K562 (cell line): Measurements from ENCODE around the gene MXI1. TPM values are rescaled to one million over a fixed set of nuclear protein-coding genes. Genes with fewer than 3 reads are reported as not detected.

Experiments used
- CBFA2T3 ChIP-seq: fragments of 450-650 bp; IDR thresholded peaks from 2 replicates; pipeline ENCODE4 v1.6.1; 2017
- CREB3L1 ChIP-seq: fragments of 450-650 bp; IDR thresholded peaks from 2 replicates; pipeline ENCODE4 v1.6.1; 2014; ENCODE audit warnings: low read depth, mild to moderate bottlenecking, moderate library complexity, borderline replicate concordance
- EP300 ChIP-seq: IDR thresholded peaks from 2 replicates; pipeline ENCODE4 v1.6.1; 2012; ENCODE audit warnings: low read length, improper control_type of control experiment
- HEY1 ChIP-seq: fragments of 250-450 bp; sonication (Bioruptor Pico); IDR thresholded peaks from 2 replicates; pipeline ENCODE4 v1.5.0; 2020; ENCODE audit warnings: mild to moderate bottlenecking, moderate library complexity, borderline replicate concordance
- HMBOX1 ChIP-seq: sonication (generic); IDR thresholded peaks from 2 replicates; pipeline ENCODE4 v1.6.1; 2016
- HOMEZ ChIP-seq: fragments of 250-450 bp; sonication (Bioruptor Pico); IDR thresholded peaks from 2 replicates; pipeline ENCODE4 v1.4.0; 2020; ENCODE audit warnings: mild to moderate bottlenecking, moderate library complexity
- MEF2A ChIP-seq: IDR thresholded peaks from 2 replicates; pipeline ENCODE4 v1.6.1; 2011; ENCODE audit warnings: low read depth, mild to moderate bottlenecking, low read length, moderate library complexity; ENCODE audit not compliant: control insufficient read depth
- MTF1 ChIP-seq: fragments of 250-450 bp; sonication (Bioruptor Pico); IDR thresholded peaks from 2 replicates; pipeline ENCODE4 v1.9.0; 2021; ENCODE audit warnings: moderate library complexity, mild to moderate bottlenecking, inconsistent platforms, borderline replicate concordance
- NCOR1 ChIP-seq: fragments of 450-650 bp; IDR thresholded peaks from 2 replicates; pipeline ENCODE4 v1.6.1; 2016; ENCODE audit warnings: mild to moderate bottlenecking, moderate library complexity
- NFIC ChIP-seq: fragments of 450-650 bp; IDR thresholded peaks from 2 replicates; pipeline ENCODE4 v1.6.1; 2017; ENCODE audit warnings: mild to moderate bottlenecking, inconsistent platforms
- PML ChIP-seq: IDR thresholded peaks from 2 replicates; pipeline ENCODE4 v1.6.1; 2012; ENCODE audit warnings: low read length, inconsistent platforms
- POLR2AphosphoS2 ChIP-seq: IDR thresholded peaks from 2 replicates; pipeline ENCODE4 v1.6.1; 2012; ENCODE audit warnings: low read length, improper control_type of control experiment
- RCOR1 ChIP-seq, 2 experiments: IDR thresholded peaks; 2 replicates each; pipeline ENCODE4 v1.6.1; 2012; ENCODE audit warnings: low read depth in 2 of 2, low read length in 2 of 2, borderline replicate concordance in 1 of 2, improper control_type of control experiment in 1 of 2
- SMARCA4 ChIP-seq: fragments of 450-650 bp; IDR thresholded peaks from 2 replicates; pipeline ENCODE4 v1.6.1; 2016
- STAT5A ChIP-seq: IDR thresholded peaks from 2 replicates; pipeline ENCODE4 v1.6.1; 2012; ENCODE audit warnings: low read length, inconsistent platforms, borderline replicate concordance
- TAL1 ChIP-seq: fragments of 450-650 bp; IDR thresholded peaks from 2 replicates; pipeline ENCODE4 v1.6.1; 2016; ENCODE audit warnings: mild to moderate bottlenecking
- TCF3 ChIP-seq: sonication (generic); formaldehyde crosslinking; IDR thresholded peaks from 2 replicates; pipeline ENCODE4 v1.4.0; 2020; ENCODE audit warnings: mild to moderate bottlenecking, missing genetic modification reagents
- TCF7 ChIP-seq: sonication (generic); IDR thresholded peaks from 2 replicates; pipeline ENCODE4 v1.6.1; 2016; ENCODE audit warnings: antibody characterized with exemption, borderline replicate concordance
- TEAD4 ChIP-seq, 2 experiments: sonication (generic) in 1 of 2; formaldehyde crosslinking in 1 of 2; IDR thresholded peaks; 2 replicates each; pipeline versions ENCODE4 v1.6.1 to v1.8.0; 2012 to 2022; ENCODE audit warnings: borderline replicate concordance in 1 of 2, inconsistent platforms in 1 of 2, low read length in 1 of 2, mild to moderate bottlenecking in 1 of 2, missing genetic modification reagents in 1 of 2
- ZEB2 ChIP-seq: fragments of 450-650 bp; IDR thresholded peaks from 2 replicates; pipeline ENCODE4 v1.6.1; 2016
- ZNF277 ChIP-seq: fragments of 250-450 bp; sonication (Bioruptor Pico); IDR thresholded peaks from 2 replicates; pipeline ENCODE4 v1.8.0; 2022; ENCODE audit warnings: inconsistent platforms, mild to moderate bottlenecking, moderate library complexity, borderline replicate concordance
- ZNF282 ChIP-seq: sonication (generic); formaldehyde crosslinking; IDR thresholded peaks from 2 replicates; pipeline ENCODE4 v1.8.1; 2023; ENCODE audit warnings: missing genetic modification reagents
- ZNF395 ChIP-seq: fragments of 200-800 bp; sonication (Bioruptor generic); IDR thresholded peaks from 2 replicates; pipeline ENCODE4 v1.6.1; 2017; ENCODE audit warnings: missing genetic modification characterization, missing compliant biosample characterization
- polyA plus RNA-seq, 8 experiments: library from polyadenylated mRNA; depleted of rRNA in 4 of 8; stranded (reverse) in 5 of 8; unstranded in 3 of 8; fragments of >200 nt; fragmentation: Nextera tagmentation in 2 of 8; fragmentation: Illumina TruSeq in 1 of 8; extraction: Ambion mirVana in 2 of 8; extraction: Trizol in 1 of 8; gene quantifications; 2 replicates each; pipeline versions ENCODE4 v1.2.1 to v1.2.3, GENCODE V29; 2011 to 2014; ENCODE audit warnings: inconsistent platforms in 1 of 8, missing spikeins in 1 of 8
- total RNA-seq, 7 experiments: library from RNA; depleted of rRNA in 6 of 7; stranded (reverse); fragments of >200 nt in 6 of 7; fragmentation: Illumina TruSeq in 2 of 7; extraction: Trizol in 2 of 7; gene quantifications; 2 replicates each; pipeline versions ENCODE4 v1.2.1 to v1.2.3, GENCODE V29; 2011 to 2021; ENCODE audit warnings: low replicate concordance in 1 of 7

The MXI1 gene
- total and polyA plus RNA-seq, 9 of the 15 experiments (the other 6 are each of a cell fraction or from before 2014, with no cell fraction given): 9.1 to 23.7 (median 14.8) TPM

GRCh38 chr10:110258542-110258941 is 51.1 kb downstream of the MXI1 start (continued):
- TF ChIP-seq TCF3 (CRISPR knock-in tag) (peak; percentile 81), NFIC (peak; percentile 55), ZNF277 (CRISPR knock-in tag) (no peak), ZNF282 (CRISPR knock-in tag) (no peak), TEAD4 (IDR thresholded peaks at IDR 0.05; ENCODE audit: low read length) (peak; percentile 90), TEAD4 (CRISPR knock-in tag; IDR thresholded peaks at IDR 0.05; ENCODE audit: borderline replicate concordance) (no peak), EP300 (peak; percentile 48; the same call in 1 of the 2 replicates), HEY1 (CRISPR knock-in tag) (no peak), MEF2A (peak; percentile 76), ZNF395 (CRISPR knock-in tag) (no peak), NCOR1 (peak; percentile 74), TCF7 (no peak), ZEB2 (no peak), STAT5A (peak; percentile 59; the same call in 1 of the 2 replicates), CBFA2T3 (peak; percentile 90), PML (peak; percentile 59; the same call in 1 of the 2 replicates), MTF1 (CRISPR knock-in tag) (no peak), CREB3L1 (no peak), HMBOX1 (0 out of 2 replicates have a peak, but pooled peaks have one; percentile 29), TAL1 (peak; percentile 83), SMARCA4 (peak; percentile 67), HOMEZ (no peak), RCOR1 (IDR thresholded peaks at IDR 0.05; ENCODE audit: borderline replicate concordance in 1 of 2, low read depth in 2 of 2, low read length in 2 of 2) (no peak), POLR2AphosphoS2 (no peak)
- TF ChIP-seq, all 486 proteins: peak for 22
